Pulmonary artery endothelial cell (primary cell): ENCODE measurements around the gene PFDN5. TPM values are rescaled to one million over a fixed set of nuclear protein-coding genes. Genes with fewer than 3 reads are reported as not detected.

Experiments
- total RNA-seq: library from RNA; depleted of rRNA; stranded (reverse); fragments of >200 nt; gene quantifications from 2 replicates; pipeline ENCODE4 v1.2.3, GENCODE V29; 2014

PFDN5 gene
- total RNA-seq, 1 donor from 2014 or later, result 446 TPM

Other genes with a start within 250 kb of the PFDN5 start
- 14.9 and 27.0 TPM in 2 replicates for gene TNS2, start 245.5 kb upstream of the PFDN5 start, total RNA-seq
- gene SPRYD3, start 216.2 kb upstream of the PFDN5 start, total RNA-seq, result 20.0 and 21.8 TPM in 2 replicates
- 10.6 and 27.3 TPM in 2 replicates for gene IGFBP6, start 197.9 kb upstream of the PFDN5 start, total RNA-seq
- not detected in 2 replicates for gene SOAT2, start 192.1 kb upstream of the PFDN5 start, total RNA-seq
- gene ZNF740, start 114.8 kb upstream of the PFDN5 start, total RNA-seq, result 14.1 and 16.9 TPM in 2 replicates
- 4.1 and 4.2 TPM in 2 replicates for gene CSAD, start 114.6 kb upstream of the PFDN5 start, total RNA-seq
- 0.42 TPM in 1 of 2 replicates, not detected in the other for gene ITGB7, start 88.3 kb upstream of the PFDN5 start, total RNA-seq
- gene RARG, start 63.3 kb upstream of the PFDN5 start, total RNA-seq, result 4.2 and 7.4 TPM in 2 replicates
- gene ESPL1, start 27.2 kb upstream of the PFDN5 start, total RNA-seq, result 6.7 and 14.6 TPM in 2 replicates
- gene MYG1, start 4.2 kb downstream of the PFDN5 start, total RNA-seq, result 50.5 and 54.3 TPM in 2 replicates
- gene AAAS, start 26.1 kb downstream of the PFDN5 start, total RNA-seq, result 36.7 and 44.2 TPM in 2 replicates
- not detected in 2 replicates for gene SP7, start 40.8 kb downstream of the PFDN5 start, total RNA-seq
- 27.4 and 44.1 TPM in 2 replicates for gene SP1, start 84.6 kb downstream of the PFDN5 start, total RNA-seq
- gene AMHR2, start 128.3 kb downstream of the PFDN5 start, total RNA-seq, result not detected in 2 replicates
- gene PRR13, start 146.2 kb downstream of the PFDN5 start, total RNA-seq, result 24.3 and 26.2 TPM in 2 replicates
- 368 and 377 TPM in 2 replicates for gene PCBP2, start 156.6 kb downstream of the PFDN5 start, total RNA-seq
- gene MAP3K12, start 203.9 kb downstream of the PFDN5 start, total RNA-seq, result 18.3 and 20.9 TPM in 2 replicates
- 60.3 and 69.8 TPM in 2 replicates for gene TARBP2, start 205.7 kb downstream of the PFDN5 start, total RNA-seq
- not detected in 2 replicates for gene NPFF, start 211.9 kb downstream of the PFDN5 start, total RNA-seq